GM21423 (cell line): ENCODE results near the gene TNFSF9.
"Not testable (repeated sequence)": the region's sequence is repeated elsewhere in the genome, so short reads cannot be mapped to it uniquely, and the experiment has no call there.

ENCODE experiments used
- ATAC-seq: cut with Tn5 transposase; IDR thresholded peaks from one replicate; pipeline ENCODE4 v1.9.1; 2021; ENCODE audit warnings: mild to moderate bottlenecking, moderate library complexity; ENCODE audit not compliant: unreplicated experiment

Gene TNFSF9

DNA sequence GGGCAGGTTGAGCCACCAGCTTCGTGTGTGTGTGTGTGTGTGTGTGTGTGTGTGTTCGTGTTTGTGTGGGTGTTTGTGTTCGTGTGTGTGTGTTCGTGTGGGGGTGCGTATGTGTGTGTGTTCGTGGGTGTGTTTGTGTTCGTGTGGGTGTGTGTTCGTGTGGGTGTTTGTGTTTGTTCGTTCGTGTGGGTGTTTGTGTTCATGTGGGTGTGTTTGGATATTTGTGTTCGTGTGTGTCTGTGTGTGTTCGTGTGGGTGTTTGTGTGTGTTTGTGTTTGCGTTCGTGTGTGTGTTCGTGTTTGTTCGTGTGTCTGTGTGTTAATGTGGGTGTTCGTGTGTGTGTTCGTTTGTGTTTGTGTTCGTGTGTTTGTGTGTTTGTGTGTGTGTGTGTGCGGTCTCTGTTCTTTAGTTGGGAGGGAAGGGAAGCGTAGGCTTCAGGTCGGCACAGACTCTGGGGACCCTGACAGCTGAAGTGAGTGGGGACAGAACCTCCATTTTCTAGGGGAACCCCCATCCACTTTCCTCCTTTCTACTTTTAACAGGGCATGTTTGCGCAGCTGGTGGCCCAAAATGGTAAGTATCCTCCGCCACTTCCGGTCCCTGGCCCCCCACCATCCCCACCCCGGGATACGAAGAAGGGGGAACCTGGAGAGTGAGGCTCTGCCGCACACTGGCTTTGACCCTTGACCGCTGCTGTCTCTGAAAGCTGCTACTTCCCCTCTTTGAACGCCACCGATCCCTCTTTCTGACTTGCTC lies 1.6 kb downstream of the TNFSF9 start:
- ATAC-seq: no peak

DNA sequence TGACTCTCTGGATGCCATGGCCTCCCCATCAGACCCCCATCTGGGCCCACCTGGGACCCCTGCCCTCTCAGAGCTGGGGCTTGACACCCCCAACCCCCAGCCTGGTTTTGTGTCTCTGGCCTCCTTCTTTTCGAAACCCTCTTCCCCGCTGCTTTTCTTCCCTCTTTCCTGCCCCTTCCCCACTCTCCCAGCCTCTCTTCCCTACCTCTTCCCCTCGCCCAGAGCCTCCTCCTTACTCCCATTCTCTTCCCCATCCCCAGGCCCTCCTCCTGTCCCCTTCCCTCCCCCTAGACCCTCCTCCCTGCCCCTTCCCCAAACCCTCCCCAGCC lies 2.1 kb downstream of the TNFSF9 start:
- no peak for ATAC-seq

DNA sequence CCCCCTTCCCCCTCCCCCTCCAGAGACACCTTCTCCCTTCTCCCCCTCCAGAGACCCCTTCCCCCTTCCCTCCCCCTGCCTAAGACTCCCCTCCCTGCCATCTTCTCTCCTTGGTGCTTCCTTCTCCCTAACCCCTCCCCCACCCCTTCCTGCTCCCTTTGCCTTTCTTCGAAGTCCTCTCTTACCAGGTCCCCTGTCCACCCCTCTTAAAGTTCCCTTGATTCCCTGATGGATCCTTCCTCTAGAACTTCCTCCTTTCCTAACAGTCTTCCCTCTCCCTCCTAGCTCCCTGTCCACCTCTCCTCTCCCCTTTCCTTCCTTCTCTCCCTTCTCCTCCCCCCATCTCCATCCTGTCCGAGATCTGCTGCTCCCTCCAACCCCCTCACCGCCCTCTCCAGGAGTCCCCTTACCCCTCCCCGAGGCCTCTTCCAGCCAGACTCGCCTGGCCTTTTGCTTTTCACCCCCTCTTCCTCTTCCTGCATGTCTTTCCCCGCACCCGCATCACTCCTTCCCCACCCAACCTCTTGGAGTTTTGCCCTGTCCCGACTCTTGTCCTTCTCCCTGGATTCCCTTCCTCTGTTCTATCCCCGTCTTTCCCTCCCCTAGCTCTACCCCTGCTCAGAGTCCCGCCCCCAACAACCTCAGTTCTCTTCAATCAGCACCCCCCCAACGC lies 3.1 kb downstream of the TNFSF9 start:
- ATAC-seq: no peak

DNA sequence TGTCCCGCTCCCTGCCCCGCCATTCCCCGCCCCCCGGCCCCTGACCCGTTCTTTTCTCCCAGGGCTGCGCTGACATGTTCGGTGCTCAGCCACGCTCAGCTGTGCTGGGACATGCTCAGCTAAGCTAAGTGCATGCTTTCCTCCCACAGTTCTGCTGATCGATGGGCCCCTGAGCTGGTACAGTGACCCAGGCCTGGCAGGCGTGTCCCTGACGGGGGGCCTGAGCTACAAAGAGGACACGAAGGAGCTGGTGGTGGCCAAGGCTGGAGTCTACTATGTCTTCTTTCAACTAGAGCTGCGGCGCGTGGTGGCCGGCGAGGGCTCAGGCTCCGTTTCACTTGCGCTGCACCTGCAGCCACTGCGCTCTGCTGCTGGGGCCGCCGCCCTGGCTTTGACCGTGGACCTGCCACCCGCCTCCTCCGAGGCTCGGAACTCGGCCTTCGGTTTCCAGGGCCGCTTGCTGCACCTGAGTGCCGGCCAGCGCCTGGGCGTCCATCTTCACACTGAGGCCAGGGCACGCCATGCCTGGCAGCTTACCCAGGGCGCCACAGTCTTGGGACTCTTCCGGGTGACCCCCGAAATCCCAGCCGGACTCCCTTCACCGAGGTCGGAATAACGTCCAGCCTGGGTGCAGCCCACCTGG lies 3.7 kb downstream of the TNFSF9 start:
- ATAC-seq: no peak

DNA sequence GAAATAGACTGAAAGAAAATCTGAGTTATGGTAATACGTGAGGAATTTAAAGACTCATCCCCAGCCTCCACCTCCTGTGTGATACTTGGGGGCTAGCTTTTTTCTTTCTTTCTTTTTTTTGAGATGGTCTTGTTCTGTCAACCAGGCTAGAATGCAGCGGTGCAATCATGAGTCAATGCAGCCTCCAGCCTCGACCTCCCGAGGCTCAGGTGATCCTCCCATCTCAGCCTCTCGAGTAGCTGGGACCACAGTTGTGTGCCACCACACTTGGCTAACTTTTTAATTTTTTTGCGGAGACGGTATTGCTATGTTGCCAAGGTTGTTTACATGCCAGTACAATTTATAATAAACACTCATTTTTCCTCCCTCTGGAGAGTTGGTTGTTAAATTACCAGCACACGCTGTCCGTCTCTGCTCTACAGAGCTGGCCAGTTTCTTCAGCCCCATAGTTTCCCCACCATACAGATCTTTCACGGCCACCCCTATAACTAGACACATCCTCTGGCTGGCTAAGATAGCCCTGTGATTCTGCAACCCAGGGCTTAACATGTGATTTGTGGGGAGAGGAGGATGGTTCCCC lies 4.8 kb downstream of the TNFSF9 start:
- ATAC-seq: no peak

DNA sequence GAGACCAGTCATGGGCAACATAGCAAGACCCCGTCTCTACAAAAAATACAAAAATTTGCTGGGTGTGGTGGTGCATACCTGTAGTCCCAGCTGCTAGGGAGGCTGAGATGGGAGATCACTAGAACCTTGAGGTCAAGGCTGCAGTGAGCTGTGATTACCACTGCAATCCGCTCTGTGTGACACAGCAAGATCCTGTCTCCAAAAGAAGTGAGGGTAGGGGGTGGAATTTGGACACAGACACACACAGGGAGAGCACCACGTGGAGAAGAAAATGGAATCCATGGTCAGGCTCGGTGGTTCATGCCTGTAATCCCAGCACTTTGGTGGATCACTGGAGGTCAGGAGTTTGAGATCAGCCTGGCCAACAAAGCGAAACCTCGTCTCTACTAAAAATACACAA lies 8.7 kb downstream of the TNFSF9 start:
- ATAC-seq: no peak

DNA sequence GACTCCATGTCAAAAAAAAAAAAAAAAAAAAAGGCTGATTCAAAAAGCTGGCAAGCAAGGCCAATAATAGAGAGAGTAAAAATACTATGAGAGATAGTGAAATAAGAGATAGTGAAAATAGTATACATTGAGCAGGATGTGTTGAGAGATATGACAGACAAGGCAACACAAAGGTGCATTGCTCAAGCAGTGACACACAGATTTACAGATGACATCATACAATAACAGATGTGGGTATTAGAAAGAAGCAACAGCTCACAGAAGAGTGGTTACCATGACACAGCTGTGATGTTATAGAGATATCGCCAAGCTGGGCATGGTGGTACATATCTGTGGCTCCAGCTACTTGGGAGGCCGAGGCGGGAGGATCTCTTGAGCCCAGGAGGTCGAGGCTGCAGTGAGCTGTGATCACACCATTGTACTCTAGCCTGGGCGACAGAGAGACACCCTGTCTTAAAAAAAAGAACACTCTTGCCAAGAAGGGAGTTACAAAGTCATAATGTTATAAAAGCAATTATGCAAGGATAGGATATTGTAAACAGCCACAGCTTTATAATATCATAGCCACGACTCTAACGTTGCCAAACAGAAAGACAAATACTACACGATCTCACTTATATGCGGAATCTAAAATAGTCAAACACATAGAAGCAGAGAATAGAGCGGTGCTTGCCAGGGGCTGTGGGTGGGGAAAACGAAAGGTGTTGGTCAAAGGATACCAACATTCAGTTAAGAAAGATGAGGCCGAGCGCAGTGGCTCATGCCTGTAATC lies 10.3 kb downstream of the TNFSF9 start:
- ATAC-seq: no peak

DNA sequence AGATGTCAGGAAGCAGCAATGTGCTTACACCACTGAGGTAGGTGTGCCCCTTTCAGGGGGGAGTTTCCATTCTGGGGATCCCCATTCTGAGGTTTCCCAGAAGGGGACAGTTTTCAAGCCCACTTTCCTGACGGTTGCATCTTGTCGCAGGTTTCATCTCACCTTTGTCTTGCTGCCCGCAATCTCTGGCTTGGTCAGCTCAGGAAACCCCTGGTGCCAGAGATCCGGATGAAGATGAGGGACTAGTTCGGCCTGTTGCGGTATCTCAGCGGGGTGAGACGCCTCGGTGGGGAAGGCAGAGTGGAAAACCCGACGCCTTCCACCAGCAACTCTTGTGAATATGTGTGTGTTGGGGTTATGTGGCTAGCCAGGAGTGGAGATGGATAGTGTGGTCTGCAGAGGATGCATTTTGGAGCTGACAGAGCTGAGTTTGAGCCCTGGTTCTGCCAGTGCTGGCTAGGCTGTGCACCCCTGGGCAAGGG lies 13.1 kb downstream of the TNFSF9 start:
- no peak for ATAC-seq

DNA sequence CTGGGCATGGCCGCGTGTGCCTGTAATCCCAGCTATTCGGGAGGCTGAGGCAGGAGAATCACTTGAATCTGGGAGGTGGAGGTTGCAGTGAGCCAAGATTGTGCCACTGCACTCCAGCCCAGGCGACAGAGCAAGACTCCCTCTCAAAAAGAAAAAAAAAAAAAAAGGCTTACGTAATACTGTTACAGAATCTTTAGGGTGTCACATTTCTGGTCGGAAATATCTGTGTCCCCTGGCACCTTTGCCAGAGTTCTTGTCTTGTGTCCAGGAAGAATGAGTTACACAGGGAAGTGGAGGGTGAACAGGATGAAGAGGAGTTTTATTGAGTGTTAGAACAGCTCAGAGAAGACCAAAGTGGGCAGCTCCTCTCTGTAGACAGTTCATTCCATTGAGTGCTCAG lies 19.9 kb downstream of the TNFSF9 start:
- not testable (repeated sequence) for ATAC-seq

DNA sequence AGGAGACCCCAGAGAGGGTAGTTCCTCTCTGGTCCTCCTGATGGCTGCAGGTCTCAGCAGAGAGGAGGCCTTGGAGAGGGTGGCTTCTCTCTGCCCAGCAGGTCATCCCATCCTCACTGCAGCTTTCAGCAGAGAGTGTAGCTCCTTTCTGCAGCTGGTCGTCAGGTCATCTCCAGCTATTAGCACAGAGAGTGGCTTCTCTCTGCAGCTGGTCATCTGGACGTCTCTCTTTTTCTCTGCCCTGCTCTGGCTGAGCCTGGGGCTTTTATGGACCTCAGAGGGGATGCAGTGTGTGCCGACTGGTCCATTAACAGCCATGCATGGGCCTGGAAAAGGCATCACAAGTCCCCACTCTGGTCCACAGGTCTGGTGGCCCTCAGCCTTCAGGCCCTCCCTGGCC lies 20.3 kb downstream of the TNFSF9 start:
- no peak for ATAC-seq

DNA sequence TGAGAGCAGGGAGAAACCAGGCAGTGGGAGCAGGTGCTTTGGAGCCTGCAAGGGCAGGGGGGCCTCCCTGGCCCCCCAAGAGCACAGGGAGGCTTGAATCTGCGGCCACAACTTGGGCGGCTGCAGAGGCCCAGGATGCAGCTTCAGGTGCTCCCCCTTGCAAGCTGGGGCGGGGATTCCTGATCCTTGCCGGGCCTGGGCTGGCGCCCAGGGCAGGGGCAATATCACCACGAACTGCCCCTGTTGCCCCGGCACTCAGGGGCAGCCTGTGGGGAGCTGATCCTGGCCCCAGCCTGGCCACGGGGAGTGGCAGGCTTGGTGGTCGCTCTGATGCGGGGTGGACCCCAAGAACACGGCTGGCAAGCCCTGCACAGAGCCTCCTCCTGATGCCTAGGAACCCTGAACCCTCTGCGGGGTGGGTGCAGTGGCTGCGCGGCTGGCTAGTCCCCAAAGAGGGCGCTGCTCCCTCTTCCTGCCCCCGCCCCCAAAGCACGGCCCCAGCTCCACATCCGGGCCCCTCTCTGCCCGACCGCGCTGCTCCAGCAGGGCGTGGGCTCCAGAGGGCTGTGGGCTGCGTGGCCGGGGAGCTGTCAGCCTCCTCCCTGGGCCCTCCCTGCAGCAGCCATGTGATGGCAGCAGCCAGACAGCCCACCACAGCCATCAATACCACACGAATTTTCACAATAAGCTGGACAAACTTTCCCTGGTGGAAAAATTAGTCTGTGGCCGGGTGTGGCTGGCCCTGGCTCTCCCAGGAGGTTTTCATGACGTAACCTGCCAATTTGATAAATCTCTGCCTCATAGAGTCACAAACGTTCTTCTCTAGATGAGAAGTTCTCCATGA lies 21.0 kb downstream of the TNFSF9 start:
- ATAC-seq: no peak

DNA sequence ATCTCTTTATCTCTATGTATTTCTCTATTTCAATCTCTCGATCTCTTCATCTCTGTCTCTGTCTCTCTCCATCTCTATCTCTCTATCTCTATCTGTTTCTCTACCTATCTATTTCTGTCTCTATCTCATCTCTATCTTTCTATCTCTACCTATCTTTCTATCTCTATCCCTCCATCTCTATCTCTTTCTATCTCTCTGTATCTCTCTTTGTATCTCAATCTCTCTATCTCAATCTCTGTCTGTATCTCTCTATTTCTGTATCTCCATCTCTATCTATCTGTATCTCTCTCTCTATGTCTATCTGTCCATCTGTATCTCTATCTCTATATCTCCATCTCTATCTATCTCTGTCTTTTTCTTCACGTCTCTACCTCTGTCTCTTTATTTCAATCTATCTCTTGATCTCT lies 25.2 kb downstream of the TNFSF9 start:
- no peak for ATAC-seq

DNA sequence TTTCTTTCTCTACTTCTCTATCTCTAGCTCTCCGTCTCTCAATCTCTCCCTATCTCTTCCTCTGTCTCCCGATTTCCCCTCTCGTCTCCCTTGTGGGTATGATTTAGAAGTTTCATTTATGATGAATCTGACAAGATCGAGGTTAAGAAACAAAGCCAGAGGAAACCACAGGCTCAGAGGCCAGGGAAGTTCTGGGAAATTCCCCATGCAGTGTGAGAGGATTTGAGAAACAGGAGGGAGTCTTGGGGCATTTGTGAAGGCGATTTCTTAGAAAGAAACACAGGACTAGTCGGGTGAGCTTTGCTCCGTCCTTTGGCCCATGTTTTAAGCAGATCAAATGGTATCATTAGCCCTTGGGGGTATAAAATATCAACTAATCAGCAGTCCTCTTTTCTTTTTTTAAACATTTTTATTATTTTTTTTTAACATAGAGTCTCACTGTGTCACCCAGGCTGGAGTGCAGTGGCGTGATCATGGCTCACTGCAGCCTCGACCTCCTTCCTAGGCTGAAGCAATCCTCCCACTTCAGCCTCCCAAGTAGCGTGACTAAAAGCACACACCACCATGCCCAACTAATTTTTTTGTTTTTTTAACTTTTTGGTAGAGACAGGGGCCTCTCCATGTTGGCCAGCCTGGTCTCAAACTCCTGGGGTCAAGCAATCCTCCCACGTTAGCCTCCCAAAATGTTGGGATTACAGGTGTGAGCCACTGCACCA lies 25.8 kb downstream of the TNFSF9 start:
- no peak for ATAC-seq

DNA sequence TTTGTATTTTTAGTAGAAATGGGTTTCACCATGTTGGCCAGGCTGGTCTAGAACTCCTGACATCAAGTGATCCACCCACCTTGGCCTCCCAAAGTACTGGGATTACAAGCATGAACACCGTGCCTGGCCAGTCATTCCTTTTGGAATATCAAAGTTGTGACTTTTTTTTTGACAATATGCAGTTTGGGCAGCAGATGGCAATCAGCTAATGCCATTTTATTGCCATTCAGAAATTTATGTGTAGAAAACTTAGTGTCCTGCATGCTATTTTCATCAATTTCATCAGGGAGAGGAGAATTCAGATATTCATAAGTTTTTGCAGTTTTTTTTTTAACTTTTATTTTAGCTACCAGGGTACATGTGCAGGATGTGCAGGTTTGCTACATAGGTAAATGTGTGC lies 31.6 kb downstream of the TNFSF9 start:
- not testable (repeated sequence) for ATAC-seq

DNA sequence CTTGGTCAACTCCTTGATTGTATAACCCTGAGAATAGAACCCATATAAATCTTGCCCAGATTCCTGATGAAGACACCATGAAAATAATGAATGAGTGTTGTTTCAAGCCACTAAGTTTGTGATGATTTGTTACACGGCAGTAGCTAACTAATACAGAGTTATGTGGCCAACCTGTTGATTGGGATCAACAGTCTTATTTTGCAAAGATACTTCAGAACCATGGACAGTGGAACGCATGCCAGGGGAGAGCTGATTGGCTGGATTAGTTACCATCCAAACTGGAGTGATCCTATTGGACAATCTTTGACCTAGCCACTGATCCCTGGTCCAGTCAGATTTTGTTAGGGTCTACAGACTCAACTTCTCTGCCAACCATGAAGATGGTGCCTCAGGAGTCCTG lies 33.6 kb downstream of the TNFSF9 start:
- ATAC-seq: no peak

DNA sequence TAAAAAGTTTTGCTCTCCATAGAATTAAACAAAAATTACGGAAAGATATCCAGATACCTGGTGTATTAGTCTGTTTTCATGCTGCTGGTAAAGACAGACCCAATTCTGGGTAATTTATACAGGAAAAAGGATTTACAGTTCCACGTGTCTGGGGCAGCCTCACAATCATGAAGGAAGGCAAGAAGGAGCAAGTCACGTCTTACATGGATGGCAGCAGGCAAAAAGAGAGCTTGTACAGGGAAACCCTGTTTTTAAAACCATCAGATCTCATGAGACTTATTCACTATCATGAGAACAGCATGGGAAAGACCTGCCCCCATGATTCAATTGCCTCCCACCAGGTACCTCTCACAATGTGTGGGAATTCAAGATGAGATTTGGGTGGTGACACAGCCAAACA lies 35.9 kb downstream of the TNFSF9 start:
- not testable (repeated sequence) for ATAC-seq

DNA sequence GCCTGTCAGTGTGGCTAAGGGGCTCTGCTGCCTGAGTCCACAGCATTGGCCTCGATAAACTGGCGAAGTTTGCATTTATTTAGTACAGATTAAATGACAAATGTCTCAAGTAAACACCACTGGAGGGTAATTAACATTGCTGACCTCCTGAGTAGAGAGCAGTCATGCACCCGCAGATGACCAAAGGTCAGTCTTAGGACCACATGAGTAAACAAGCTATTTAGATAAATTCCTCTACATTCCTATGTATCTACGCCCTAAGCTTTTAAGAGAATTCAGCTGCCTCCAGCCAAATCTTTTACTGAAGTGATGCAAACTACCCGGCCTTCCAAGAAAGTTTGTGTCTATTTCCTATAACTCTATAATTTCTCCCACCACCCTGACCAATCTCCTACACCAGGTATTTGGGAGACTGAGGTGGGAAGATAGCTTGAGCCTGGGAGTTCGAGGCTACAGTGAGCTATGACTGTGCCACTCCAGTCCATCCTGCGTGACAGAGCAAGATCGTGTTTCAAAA lies 37.2 kb downstream of the TNFSF9 start:
- no peak for ATAC-seq

DNA sequence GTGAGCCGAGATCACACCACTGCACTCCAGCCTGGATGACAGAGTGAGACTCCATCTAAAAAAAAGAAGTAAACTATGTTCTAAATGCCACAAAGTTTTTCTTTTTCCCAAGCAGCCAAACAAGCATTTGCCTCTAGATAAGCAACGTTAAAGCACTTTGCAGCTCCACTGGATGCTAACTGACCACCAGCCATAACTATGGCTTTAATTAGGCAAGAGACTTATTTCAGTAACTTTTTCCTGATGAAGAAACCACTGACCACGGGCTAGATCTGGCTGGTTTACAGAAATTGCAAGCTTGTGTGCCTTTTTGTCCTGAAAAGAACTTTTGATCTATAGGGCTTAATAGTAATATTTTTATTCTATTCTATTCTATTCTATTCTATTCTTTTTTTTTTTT lies 38.0 kb downstream of the TNFSF9 start:
- ATAC-seq: no peak

DNA sequence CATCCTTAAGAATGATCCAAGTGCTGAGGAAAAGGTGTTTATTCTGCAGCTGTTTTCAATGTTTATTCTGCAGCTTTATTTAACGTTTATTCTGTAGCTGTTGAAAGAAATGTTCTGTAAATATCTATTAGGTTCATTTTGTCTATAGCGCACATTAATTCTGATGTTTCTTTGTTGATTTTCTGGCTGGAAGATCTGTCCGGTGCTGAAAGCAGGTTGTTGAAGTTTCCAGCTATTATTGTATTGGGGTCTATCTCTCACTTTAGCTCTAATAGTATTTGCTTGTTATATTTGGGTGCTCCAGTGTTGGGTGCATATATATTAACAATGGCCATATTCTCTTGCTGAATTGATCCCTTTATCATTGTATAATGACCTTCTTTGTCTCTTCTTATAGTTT lies 39.9 kb downstream of the TNFSF9 start:
- no peak for ATAC-seq
